22Rv1 (cell line): ENCODE measurements around the gene SLC2A9.

Source experiments
- ZFX ChIP-seq: fragments of 450-650 bp; IDR thresholded peaks from 2 replicates; pipeline ENCODE4 v1.6.1; 2017; ENCODE audit warnings: antibody characterized with exemption, borderline replicate concordance
- TF ChIP-seq, protein P1 (sequence below): fragments of 450-650 bp; IDR thresholded peaks from 2 replicates; pipeline ENCODE4 v1.5.1; 2017; ENCODE audit warnings: mild to moderate bottlenecking

- TF ChIP-seq, protein P1, sequence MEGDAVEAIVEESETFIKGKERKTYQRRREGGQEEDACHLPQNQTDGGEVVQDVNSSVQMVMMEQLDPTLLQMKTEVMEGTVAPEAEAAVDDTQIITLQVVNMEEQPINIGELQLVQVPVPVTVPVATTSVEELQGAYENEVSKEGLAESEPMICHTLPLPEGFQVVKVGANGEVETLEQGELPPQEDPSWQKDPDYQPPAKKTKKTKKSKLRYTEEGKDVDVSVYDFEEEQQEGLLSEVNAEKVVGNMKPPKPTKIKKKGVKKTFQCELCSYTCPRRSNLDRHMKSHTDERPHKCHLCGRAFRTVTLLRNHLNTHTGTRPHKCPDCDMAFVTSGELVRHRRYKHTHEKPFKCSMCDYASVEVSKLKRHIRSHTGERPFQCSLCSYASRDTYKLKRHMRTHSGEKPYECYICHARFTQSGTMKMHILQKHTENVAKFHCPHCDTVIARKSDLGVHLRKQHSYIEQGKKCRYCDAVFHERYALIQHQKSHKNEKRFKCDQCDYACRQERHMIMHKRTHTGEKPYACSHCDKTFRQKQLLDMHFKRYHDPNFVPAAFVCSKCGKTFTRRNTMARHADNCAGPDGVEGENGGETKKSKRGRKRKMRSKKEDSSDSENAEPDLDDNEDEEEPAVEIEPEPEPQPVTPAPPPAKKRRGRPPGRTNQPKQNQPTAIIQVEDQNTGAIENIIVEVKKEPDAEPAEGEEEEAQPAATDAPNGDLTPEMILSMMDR = no peak
- TF ChIP-seq ZFX = no peak
These were observed 13.3 kb downstream of the SLC2A9 start for GRCh38 chr4:10007793-10008608.
